ENCODE measurements around the gene CAD.
"Not testable (repeated sequence)": the region's sequence is repeated elsewhere in the genome, so short reads cannot be mapped to it uniquely, and the experiment has no call there.

The CAD gene

DNA sequence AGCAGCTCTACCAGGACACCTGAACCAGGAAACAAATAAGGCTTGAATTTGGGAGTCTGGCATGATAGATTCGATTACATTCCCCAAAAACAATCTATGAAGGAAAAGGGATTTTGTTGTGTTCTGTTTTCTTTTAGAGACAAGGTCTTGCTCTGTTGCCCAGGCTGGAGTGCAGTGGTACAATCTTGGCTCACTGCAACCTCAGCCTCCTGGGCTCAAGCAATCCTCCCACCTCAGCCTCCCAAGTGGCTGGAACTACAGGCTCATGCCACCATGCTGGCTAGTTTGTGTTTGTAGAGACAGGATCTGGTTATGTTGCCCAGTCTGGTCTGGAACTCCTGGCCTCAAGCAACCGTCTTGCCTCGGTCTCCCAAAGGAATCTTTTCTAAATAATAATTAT lies 19.1 kb upstream of the CAD start:
- DNase-seq (ENCODE audit: extremely low read depth in 1 of 2, low read depth in 1 of 2), result not testable (repeated sequence)

GRCh38 chr2:27198627-27199026 lies 18.5 kb upstream of the CAD start:
- no peak for DNase-seq (ENCODE audit: extremely low read depth in 1 of 2, low read depth in 1 of 2)

DNA sequence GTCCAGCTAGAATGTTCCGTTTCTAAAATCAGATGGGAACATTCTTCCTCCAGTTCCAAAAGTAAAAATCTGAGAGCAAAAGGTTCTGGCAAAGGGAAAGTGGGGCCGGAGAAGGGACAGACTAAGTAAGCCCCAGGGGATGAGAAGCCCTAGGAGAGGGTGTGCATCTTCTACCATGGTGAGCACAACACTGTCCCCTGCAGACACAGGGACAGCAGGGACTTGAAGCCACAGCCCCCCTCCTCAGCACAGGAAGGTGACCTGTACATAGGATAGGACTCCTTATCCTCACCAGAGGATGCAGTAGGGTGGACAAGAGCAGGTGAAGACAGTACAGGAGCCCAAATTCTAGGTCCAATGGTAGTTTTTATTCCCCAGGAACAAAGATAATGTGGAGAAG lies 17.9 kb upstream of the CAD start:
- DNase-seq (ENCODE audit: extremely low read depth in 1 of 2, low read depth in 1 of 2), result no peak

- no peak for DNase-seq (ENCODE audit: extremely low read depth in 1 of 2, low read depth in 1 of 2)
These were observed 15.5 kb upstream of the CAD start for GRCh38 chr2:27201675-27202074.

GRCh38 chr2:27202854-27203253 lies 14.3 kb upstream of the CAD start:
- no peak for DNase-seq (ENCODE audit: extremely low read depth in 1 of 2, low read depth in 1 of 2)

DNA sequence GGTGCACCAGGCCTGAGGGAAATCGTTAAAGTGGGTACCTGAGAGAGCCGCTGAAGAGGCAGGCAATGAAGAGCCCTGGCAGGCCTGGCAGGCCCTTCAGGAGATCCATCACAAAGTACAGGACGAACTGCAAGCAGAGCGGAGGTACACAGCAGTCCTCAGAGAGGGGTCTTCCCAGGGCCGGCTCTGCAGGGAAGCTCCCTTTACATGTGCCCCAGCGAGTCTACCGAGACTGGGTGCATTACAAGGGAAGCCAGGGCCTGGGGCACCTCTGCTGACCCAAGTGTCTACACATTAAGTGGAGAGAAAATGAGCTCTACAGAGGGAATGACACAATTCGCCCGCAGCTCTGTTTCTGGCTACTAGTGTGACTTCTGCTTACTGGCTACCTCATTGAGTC lies 13.4 kb upstream of the CAD start:
- no peak for DNase-seq (ENCODE audit: extremely low read depth in 1 of 2, low read depth in 1 of 2)

- no peak for DNase-seq (ENCODE audit: extremely low read depth in 1 of 2, low read depth in 1 of 2)
These were observed 12.6 kb upstream of the CAD start for GRCh38 chr2:27204566-27204965.

- DNase-seq (ENCODE audit: extremely low read depth in 1 of 2, low read depth in 1 of 2), result no peak
These were observed 12.0 kb upstream of the CAD start for GRCh38 chr2:27205206-27205605.

GRCh38 chr2:27206346-27206745 lies 10.8 kb upstream of the CAD start:
- no peak for DNase-seq (ENCODE audit: extremely low read depth in 1 of 2, low read depth in 1 of 2)

GRCh38 chr2:27208486-27209050 lies 8.6 kb upstream of the CAD start:
- no peak for DNase-seq (ENCODE audit: extremely low read depth in 1 of 2, low read depth in 1 of 2)

DNA sequence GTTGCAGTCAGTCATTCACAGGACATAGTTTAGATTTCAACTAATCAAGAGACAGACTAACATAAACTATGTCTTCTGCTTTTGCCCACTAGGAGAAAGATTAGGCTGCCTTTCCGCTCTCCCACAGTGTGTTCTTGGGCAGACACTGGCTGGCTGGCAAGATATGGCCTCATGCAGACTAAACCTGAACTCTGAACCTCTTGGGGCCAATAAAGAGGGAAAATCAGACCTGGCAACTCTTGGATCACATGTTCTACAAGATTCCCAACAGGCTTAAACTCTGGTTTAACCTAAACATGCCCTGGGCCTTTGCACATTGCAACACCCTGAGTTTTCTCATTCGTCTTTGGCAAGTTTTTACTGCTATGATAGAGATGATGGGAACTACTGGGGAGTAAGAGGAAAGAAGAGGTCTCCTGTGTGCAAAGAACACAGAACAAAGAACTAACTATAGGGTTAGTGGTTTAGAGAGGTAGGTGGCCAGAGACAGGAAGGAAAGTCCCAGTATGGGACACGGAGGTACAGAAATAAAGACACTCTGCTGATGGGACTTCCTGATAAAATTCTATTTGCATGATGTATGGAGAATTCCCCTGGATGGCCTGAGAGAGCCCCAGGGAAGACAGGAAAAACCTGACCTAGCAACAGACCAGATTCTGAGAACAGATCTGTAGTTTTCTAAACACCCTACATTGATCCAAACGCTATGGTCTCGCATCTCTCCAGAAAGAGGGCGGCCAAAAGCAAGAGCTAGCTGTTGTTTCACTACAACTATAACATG lies 7.4 kb upstream of the CAD start:
- DNase-seq (ENCODE audit: extremely low read depth in 1 of 2, low read depth in 1 of 2), result no peak

DNA sequence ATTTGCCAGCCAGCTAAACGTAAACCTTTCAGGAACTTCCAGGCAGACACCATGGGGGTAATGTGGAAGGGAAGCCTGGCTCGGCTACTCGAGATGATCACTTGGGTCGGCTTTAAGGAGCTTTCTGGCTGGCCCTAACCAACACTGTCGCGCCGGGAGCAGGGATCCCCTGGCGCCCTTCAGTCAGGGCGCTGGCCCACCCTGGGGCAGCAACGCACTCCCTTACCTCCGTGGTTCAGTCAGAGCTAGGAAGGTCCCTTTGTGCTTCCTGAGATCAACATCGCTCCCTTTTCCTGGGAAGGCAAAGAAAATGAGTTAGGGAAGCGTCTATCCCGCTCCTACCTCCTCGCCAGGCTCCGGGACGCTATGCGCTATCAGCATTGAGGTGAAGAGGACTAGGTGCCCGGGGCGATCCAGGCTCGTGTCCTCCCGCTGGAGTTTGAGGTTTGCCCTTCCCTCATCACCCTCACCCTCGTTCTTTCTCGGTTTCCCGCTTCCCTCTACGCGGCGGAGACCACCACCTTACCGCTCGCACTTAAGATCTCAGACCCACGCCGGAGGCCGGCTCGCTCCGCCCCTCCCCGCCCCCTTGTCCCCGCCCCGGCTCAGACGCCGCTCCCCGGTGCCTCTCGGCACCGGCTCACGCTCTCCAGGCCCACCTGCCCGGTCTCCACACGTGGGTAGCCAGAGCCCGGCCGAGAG lies 5.8 kb upstream of the CAD start:
- DNase-seq (ENCODE audit: extremely low read depth in 1 of 2, low read depth in 1 of 2), result no peak

GRCh38 chr2:27211943-27212625 lies 5.1 kb upstream of the CAD start, which contains the start of the genes ATRAID and SLC5A6:
TSS of gene ATRAID (plus strand) at chr2:27212041. CDS start at chr2:27212369, 328 bp downstream.
TSS of gene SLC5A6 (minus strand) at chr2:27212268. CDS start at chr2:27207650, 4,618 bp downstream.
- DNase-seq (ENCODE audit: extremely low read depth in 1 of 2, low read depth in 1 of 2), result peak; percentile 63 to 85

GRCh38 chr2:27212626-27213471 lies 4.3 kb upstream of the CAD start:
- no peak for DNase-seq (ENCODE audit: extremely low read depth in 1 of 2, low read depth in 1 of 2)

DNA sequence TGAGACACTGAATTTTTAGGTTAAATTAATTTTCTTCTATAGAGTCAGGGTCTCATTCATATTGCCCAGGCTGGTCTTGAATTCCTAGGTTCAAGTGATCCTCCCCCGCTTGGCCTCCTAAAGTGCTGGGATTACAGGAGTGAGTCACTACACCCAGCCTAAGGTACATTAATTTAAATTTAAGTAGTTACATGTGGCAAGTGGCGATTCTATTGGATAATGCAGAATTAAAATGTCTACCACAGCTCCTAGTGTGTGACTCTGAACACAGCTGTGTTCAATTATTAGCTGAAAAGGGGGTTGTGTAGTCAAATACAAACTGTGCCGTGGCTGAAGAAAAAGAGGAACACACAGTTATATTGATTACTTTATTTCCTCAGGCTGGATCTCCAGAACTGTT lies 2.2 kb upstream of the CAD start:
- DNase-seq (ENCODE audit: extremely low read depth in 1 of 2, low read depth in 1 of 2), result no peak

- no peak for DNase-seq (ENCODE audit: extremely low read depth in 1 of 2, low read depth in 1 of 2)
These were observed 592 bp upstream of the CAD start for GRCh38 chr2:27216416-27217137.

DNA sequence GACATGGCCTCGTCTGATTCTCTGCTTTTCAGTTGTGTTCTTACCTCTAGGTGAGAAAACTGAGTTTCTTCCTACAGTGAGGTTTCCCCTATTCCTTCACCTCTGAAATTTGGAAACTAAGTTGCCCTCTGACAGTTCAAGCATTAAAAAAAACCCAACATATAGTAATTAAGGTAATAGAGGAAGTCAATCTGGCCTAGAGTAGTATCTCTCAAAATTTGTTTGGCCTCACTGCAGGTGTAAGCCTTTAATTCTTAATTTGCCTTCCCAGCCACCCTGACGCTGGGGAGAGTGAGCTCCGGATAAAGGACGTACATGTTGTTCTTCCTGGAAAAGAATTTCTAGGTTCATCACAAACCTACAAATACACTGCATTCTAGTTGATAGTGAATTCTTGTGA lies 1.4 kb downstream of the CAD start:
- no peak for DNase-seq (ENCODE audit: extremely low read depth in 1 of 2, low read depth in 1 of 2)

DNA sequence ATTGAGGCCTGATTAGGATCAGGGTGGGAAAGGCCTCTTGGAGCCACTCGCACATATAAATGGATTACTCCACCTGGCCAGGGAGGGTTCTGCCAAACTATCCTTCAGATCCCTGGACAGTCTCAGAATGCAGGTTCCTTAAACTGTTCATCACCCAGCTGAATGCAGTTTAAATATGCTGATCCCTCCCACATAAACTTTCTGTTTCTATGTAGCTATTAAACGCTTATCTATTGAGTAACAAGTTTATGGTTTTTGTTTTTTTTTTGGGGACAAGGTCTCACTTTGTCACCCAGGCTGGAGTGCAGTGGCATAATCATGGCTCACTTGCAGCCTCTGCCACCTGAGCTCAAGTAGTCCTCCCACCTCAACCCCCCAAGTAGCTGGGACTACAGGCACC lies 1.9 kb downstream of the CAD start:
- DNase-seq (ENCODE audit: extremely low read depth in 1 of 2, low read depth in 1 of 2), result no peak

DNA sequence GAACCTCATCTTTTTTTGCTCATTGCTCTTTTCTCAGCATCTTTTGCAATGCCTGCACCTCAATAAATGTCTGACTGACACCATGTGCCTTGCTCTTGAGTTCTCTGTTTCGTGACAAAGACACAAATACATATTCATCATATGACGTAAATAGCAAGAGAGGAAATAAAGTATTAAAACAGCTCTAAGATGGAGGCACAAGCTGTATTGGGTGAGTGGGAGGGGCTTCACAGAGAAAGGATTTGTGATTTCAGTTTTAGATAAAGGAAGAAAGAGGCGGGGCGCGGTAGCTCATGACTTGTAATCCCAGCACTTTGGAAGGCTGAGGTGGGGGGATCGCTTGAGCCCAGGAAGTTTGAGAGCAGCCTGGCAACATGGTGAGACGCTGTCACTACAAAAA lies 2.9 kb downstream of the CAD start:
- no peak for DNase-seq (ENCODE audit: extremely low read depth in 1 of 2, low read depth in 1 of 2)

DNA sequence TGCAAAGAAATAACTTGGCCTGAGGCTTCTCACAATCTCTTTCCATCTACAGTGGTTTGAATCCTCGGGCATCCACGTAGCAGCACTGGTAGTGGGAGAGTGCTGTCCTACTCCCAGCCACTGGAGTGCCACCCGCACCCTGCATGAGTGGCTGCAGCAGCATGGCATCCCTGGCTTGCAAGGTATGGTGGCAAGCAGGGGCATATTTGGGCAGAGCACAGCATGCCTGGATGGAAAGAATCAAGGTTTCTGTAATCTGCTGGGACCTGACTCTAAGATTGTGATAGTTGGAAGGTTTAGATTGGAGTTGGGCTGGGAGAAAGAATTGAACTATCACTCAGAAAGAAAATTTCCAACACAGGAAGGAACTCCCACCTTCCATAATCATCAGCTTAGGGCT lies 4.0 kb downstream of the CAD start:
- DNase-seq (ENCODE audit: extremely low read depth in 1 of 2, low read depth in 1 of 2), result no peak
